Keratinocyte (primary cell): Measurements from ENCODE around the gene PITPNM3.
A peak's percentile ranks its signal among the peaks of the same experiment; 100 is the strongest.

Experiments used
- CTCF ChIP-seq, 3 experiments: IDR thresholded peaks in 1 of 3; conservative IDR thresholded peaks in 1 of 3; optimal IDR thresholded peaks in 1 of 3; 2 replicates in 2 of 3; 3 replicates in 1 of 3; pipeline versions ENCODE3 to v1.5.1; 2011; ENCODE audit warnings: low read length in 3 of 3, mild to moderate bottlenecking in 3 of 3, moderate library complexity in 2 of 3, control low read depth in 1 of 3, inconsistent platforms in 1 of 3; ENCODE audit not compliant: insufficient read depth in 2 of 3; ENCODE audit errors: extremely low read depth in 1 of 3
- EZH2 ChIP-seq: IDR thresholded peaks from one replicate; pipeline ENCODE4 v1.6.1; 2012; ENCODE audit warnings: inconsistent platforms, mild to moderate bottlenecking, low read length, moderate library complexity

- peak in 1 of 3 experiments; percentile 14 for TF ChIP-seq CTCF (optimal IDR thresholded peaks at IDR 0.05 in 1 of 3, IDR thresholded peaks at IDR 0.05 in 1 of 3, conservative IDR thresholded peaks at IDR 0.05 in 1 of 3; ENCODE audit: extremely low read depth in 1 of 3, insufficient read depth in 2 of 3, low read length in 3 of 3)
- TF ChIP-seq EZH2, result no peak
These were observed 1.5 kb downstream of the PITPNM3 start for GRCh38 chr17:6554871-6555330.
